Esophagus muscularis mucosa (tissue), 4 donors: ENCODE results near the gene GABPB2. TPM values are rescaled to one million over a fixed set of nuclear protein-coding genes. Genes with fewer than 3 reads are reported as not detected.

Experiments used
- DNase-seq: peaks from one replicate; pipeline ENCODE4 v3.0.0-alpha.2; 2017; ENCODE audit errors: extremely low spot score
- H3K27ac ChIP-seq, 4 donors: fragments of 200-600 bp; sonication (generic); replicated peaks in 1 of 4; 1 replicate in 3 of 4; 2 replicates in 1 of 4; pipeline ENCODE4 v1.5.1; 2016 to 2019; ENCODE audit warnings: mild to moderate bottlenecking in 1 of 4
- H3K27me3 ChIP-seq, 4 donors: fragments of 200-600 bp; sonication (generic); one replicate each; pipeline versions ENCODE4 v1.5.1 to v1.6.0; 2016 to 2019
- H3K36me3 ChIP-seq, 4 donors: fragments of 200-600 bp; sonication (generic); one replicate each; pipeline ENCODE4 v1.5.1; 2016 to 2019
- H3K4me1 ChIP-seq, 4 donors: fragments of 200-600 bp; sonication (generic); one replicate each; pipeline ENCODE4 v1.5.1; 2016 to 2019
- H3K4me3 ChIP-seq, 4 donors: fragments of 200-600 bp; sonication (generic); 1 replicate in 2 of 4; 2 replicates in 2 of 4; pipeline ENCODE4 v1.5.1; 2016 to 2019; ENCODE audit warnings: mild to moderate bottlenecking in 4 of 4, moderate library complexity in 1 of 4
- H3K9me3 ChIP-seq, 4 donors: fragments of 200-600 bp; sonication (generic); 1 replicate in 3 of 4; 2 replicates in 1 of 4; pipeline ENCODE4 v1.5.1; 2016 to 2019
- CTCF ChIP-seq, 3 experiments: fragments of 200-600 bp in 2 of 3; fragments of 450-650 bp in 1 of 3; sonication (generic) in 2 of 3; IDR thresholded peaks; one replicate each; pipeline ENCODE4 v1.5.1; 2017 to 2019; ENCODE audit warnings: antibody characterized with exemption in 3 of 3, mild to moderate bottlenecking in 2 of 3, moderate library complexity in 1 of 3
- EP300 ChIP-seq: sonication (generic); formaldehyde crosslinking; IDR thresholded peaks from one replicate; pipeline ENCODE4 v1.6.1; 2017; ENCODE audit warnings: antibody characterized with exemption
- POLR2A ChIP-seq: fragments of 450-650 bp; IDR thresholded peaks from one replicate; pipeline ENCODE4 v1.6.1; 2017; ENCODE audit warnings: antibody characterized with exemption, moderate library complexity, mild to moderate bottlenecking, low read depth
- POLR2AphosphoS5 ChIP-seq, 2 donors: sonication (generic); formaldehyde crosslinking; IDR thresholded peaks; one replicate each; pipeline ENCODE4 v1.6.1; 2017; ENCODE audit warnings: antibody characterized with exemption in 2 of 2
- WGBS: methylation state at CpG from one replicate; pipeline ENCODE4 v1.1.5; 2018; 5-methylcytosine and 5-hydroxymethylcytosine counted together
- intact Hi-C: fragments of 100-400 bp; cut with DNase I; formaldehyde crosslinking; loops from one replicate; pipeline ENCODE4 v1.15.1; 2023
- total RNA-seq, 4 donors: library from RNA; depleted of rRNA; stranded (reverse); fragments of >200 nt; gene quantifications; one replicate each; pipeline versions ENCODE4 v1.1.0 to v1.2.1, GENCODE V29; 2016

GABPB2 gene
- 10 to 100 TPM; 16.1 to 25.7 (median 20.9) TPM for total RNA-seq

GRCh38 chr1:151070474-151071276 lies at the start of gene GABPB2:
Gene GABPB2 (plus strand): TSS chr1:151070761. CDS start chr1:151088190, 17,429 bp downstream.
- TF ChIP-seq EP300 (peak; percentile 43), CTCF (IDR thresholded peaks at IDR 0.05) (peak; percentile 85 to 94 (median 89)), POLR2AphosphoS5 (IDR thresholded peaks at IDR 0.05) (peak; percentile 89 to 91), POLR2A (peak; percentile 49)
- Histone ChIP-seq H3K36me3 (peaks cover 0 to 17% (median 7%) of the 10 kb centered on the region in 4 donors), H3K4me3 (peak within 1 kb of the TSS; percentile 69 to 98 (median 88)), H3K27ac (peak within 1 kb of the TSS; percentile 95 to 100 (median 99)), H3K9me3 (no peaks in the 10 kb centered on the region), H3K27me3 (no peaks in the 10 kb centered on the region), H3K4me1 (peaks cover 19 to 29% (median 22%) of the 10 kb centered on the region in 4 donors)
- intact Hi-C loops = no loop called here
- DNase-seq = peak; percentile 96
- WGBS = 0% methylated on average over 44 of the region's 50 CpGs

- peak; percentile 93 for DNase-seq
- peaks cover 24 to 74% (median 53%) of the 10 kb centered on the region in 4 donors for H3K36me3 ChIP-seq
- TF ChIP-seq POLR2AphosphoS5 (IDR thresholded peaks at IDR 0.05) = peak; percentile 27 to 70
- peak; percentile 73 to 79 (median 79) for TF ChIP-seq CTCF (IDR thresholded peaks at IDR 0.05)
- no peak for TF ChIP-seq EP300
- no peak for TF ChIP-seq POLR2A
- no peaks in the 10 kb centered on the region for H3K9me3 ChIP-seq
- no peak overlapping the region for H3K4me3 ChIP-seq
- H3K27ac ChIP-seq = peak overlapping the region in 3 of 4 donors; percentile 3 to 35 (median 7)
- intact Hi-C loops = loop anchor here (5.0 kb wide), 2 partner anchors 33 to 133 kb away; partner anchors contain the start of genes CDC42SE1 and TNFAIP8L2
- WGBS = 22% methylated on average over 6 of the region's 6 CpGs
- H3K4me1 ChIP-seq = peaks cover 10 to 11% (median 10%) of the 10 kb centered on the region in 4 donors
- H3K27me3 ChIP-seq = no peaks in the 10 kb centered on the region
Measured at GRCh38 chr1:151024540-151025146, 45.9 kb upstream of the GABPB2 start.

- Histone ChIP-seq H3K36me3 (peaks cover 24 to 74% (median 60%) of the 10 kb centered on the region in 4 donors), H3K9me3 (no peaks in the 10 kb centered on the region), H3K27ac (no peak overlapping the region), H3K4me3 (no peak overlapping the region), H3K27me3 (no peaks in the 10 kb centered on the region), H3K4me1 (peaks cover 10 to 11% (median 10%) of the 10 kb centered on the region in 4 donors)
- no peak for DNase-seq
- TF ChIP-seq POLR2A (no peak), CTCF (IDR thresholded peaks at IDR 0.05) (no peak), POLR2AphosphoS5 (IDR thresholded peaks at IDR 0.05) (no peak), EP300 (no peak)
- intact Hi-C loops = loop anchor here (5.0 kb wide), 1 partner anchor 131 kb away; the partner anchor contains the start of gene TNFAIP8L2
Measured at GRCh38 chr1:151026460-151026859, 44.1 kb upstream of the GABPB2 start.

- DNase-seq = no peak
- WGBS = 95% methylated on average over 8 of the region's 8 CpGs
- no peaks in the 10 kb centered on the region for H3K27me3 ChIP-seq
- intact Hi-C loops = no loop called here
- H3K9me3 ChIP-seq = no peaks in the 10 kb centered on the region
- H3K4me1 ChIP-seq = peaks cover 0 to 6% (median 0%) of the 10 kb centered on the region in 4 donors
- H3K36me3 ChIP-seq = peaks cover 37 to 83% (median 79%) of the 10 kb centered on the region in 4 donors
- no peak overlapping the region for H3K4me3 ChIP-seq
- no peak overlapping the region for H3K27ac ChIP-seq
- TF ChIP-seq EP300 (no peak), POLR2AphosphoS5 (IDR thresholded peaks at IDR 0.05) (no peak), POLR2A (no peak), CTCF (IDR thresholded peaks at IDR 0.05) (no peak)
Measured at GRCh38 chr1:151032164-151032563, 38.4 kb upstream of the GABPB2 start.
